ENCODE measurements around the gene LYRM2. TPM values are rescaled to one million over a fixed set of nuclear protein-coding genes. Genes with fewer than 3 reads are reported as not detected.

LYRM2 gene
- total and polyA plus RNA-seq, 2 of the 8 experiments (the other 6 are each of a cell fraction or from before 2014, with no cell fraction given): 7.3 to 25.7 TPM

DNA sequence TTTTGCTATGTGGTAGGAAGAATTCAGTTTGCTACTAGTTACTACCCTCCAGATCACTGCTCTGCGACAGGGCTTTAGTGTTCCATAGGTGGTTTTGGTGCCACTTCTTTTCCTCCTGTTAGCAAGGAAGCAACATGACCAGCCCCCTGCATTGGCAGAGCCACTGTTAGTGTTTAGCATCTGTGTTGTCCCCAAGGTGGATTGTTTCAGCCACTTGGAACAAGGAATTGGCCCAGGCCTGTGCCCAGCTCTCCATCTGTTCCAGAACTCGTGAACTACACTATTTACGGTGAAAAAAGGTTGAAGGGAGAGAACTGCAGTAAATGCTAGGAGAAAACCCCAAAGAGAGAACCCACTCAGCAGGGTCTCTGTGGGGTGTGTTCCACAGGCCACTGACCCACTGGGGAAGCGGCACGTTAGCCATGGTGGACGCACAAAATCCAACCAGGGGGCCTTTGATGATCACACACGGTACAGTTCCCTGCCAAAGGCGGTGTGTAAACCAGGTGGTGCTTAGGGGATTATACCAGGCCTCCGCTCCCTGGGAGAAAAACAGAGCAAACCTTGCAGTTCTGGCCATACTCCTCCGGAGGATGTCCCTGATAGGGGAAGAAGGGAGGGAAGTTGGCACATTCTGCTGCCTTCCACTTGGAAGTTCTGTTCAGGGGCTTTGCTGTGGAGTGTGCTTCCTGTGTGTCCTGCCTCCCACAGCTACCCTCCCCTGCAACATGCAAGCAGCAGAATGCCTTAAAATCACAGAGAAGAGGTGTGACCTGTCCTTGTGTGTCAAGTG lies 72.3 kb downstream of the LYRM2 start (continued):
- TF ChIP-seq CHD7 (IDR thresholded peaks at IDR 0.05; ENCODE audit: insufficient replicate concordance, low read length) (no peak), FOSL1 (IDR thresholded peaks at IDR 0.05; ENCODE audit: insufficient read depth, low read depth, low read length) (no peak), CEBPB (IDR thresholded peaks at IDR 0.05; ENCODE audit: low read depth, low read length) (no peak), POLR2AphosphoS5 (IDR thresholded peaks at IDR 0.05; ENCODE audit: low read depth, low read length) (no peak), RFX5 (IDR thresholded peaks at IDR 0.05; ENCODE audit: borderline replicate concordance, low read depth, low read length) (no peak), KDM5A (IDR thresholded peaks at IDR 0.05; ENCODE audit: low read length) (no peak)
